ENCODE data around the gene TMEM89. TPM values are rescaled to one million over a fixed set of nuclear protein-coding genes. Genes with fewer than 3 reads are reported as not detected.

TMEM89 gene
- total RNA-seq, 1 experiment from 2014 or later, result 0.74 TPM

- Histone ChIP-seq H2AFZ (ENCODE audit: low read length) (no peak overlapping the region), H3K27ac (ENCODE audit: insufficient read length, low read depth, low read length) (no peak overlapping the region), H2BK120ac (ENCODE audit: low read depth, low read length, poor library complexity, severe bottlenecking) (no peak overlapping the region), H2BK5ac (ENCODE audit: insufficient read length, low read length) (no peak overlapping the region), H3K56ac (ENCODE audit: insufficient read length, low read depth, low read length) (no peak overlapping the region), H2BK20ac (ENCODE audit: low read depth, low read length, poor library complexity, severe bottlenecking) (no peak overlapping the region), H3K27me3 (ENCODE audit: insufficient read depth, low read length) (no peaks in the 10 kb centered on the region), H2BK12ac (ENCODE audit: insufficient read length, low read depth, low read length) (no peak overlapping the region), H3K9me3 (ENCODE audit: control insufficient read depth, low read depth, low read length) (no peaks in the 10 kb centered on the region), H4K20me1 (ENCODE audit: control insufficient read depth, insufficient read depth, insufficient read length) (peaks cover 2% of the 10 kb centered on the region), H3K4me2 (ENCODE audit: insufficient read depth, insufficient read length, low read length) (no peak overlapping the region), H3K23ac (ENCODE audit: insufficient read length, low read depth, low read length) (no peak overlapping the region), H3K4ac (ENCODE audit: low read depth, low read length) (no peak overlapping the region), H3T11ph (ENCODE audit: low read length) (no peak overlapping the region), H3K23me2 (ENCODE audit: insufficient read length, low read depth, low read length, poor library complexity, severe bottlenecking) (no peaks in the 10 kb centered on the region), H3K18ac (ENCODE audit: insufficient read length, low read depth, low read length) (no peak overlapping the region), H3K79me1 (ENCODE audit: insufficient read depth, low read depth, low read length, poor library complexity, severe bottlenecking) (no peaks in the 10 kb centered on the region), H2BK15ac (ENCODE audit: low read depth, low read length) (no peak overlapping the region), H4K91ac (ENCODE audit: insufficient read length, low read depth, low read length) (no peak overlapping the region), H3K9ac (ENCODE audit: extremely low read depth, insufficient read length, low read length) (no peak overlapping the region), H4K8ac (replicated peaks; ENCODE audit: insufficient read length, low read depth, low read length) (no peak overlapping the region), H3K4me1 (ENCODE audit: insufficient read depth, low read length) (no peaks in the 10 kb centered on the region), H4K5ac (ENCODE audit: insufficient read length, low read depth, low read length) (no peak overlapping the region), H3K14ac (ENCODE audit: insufficient read depth, low read length) (no peak overlapping the region), H3K79me2 (ENCODE audit: insufficient read depth, low read length) (no peaks in the 10 kb centered on the region), H2AK5ac (ENCODE audit: insufficient read length, low read length) (no peak overlapping the region)
- no peaks in the 10 kb centered on the region for H3K9me3 Mint-ChIP-seq
- TF ChIP-seq CTCF (conservative IDR thresholded peaks at IDR 0.05), result no peak
- no peaks in the 10 kb centered on the region for H3K4me1 Mint-ChIP-seq
- no CpG with 5 or more reads among the region's 9 CpGs for WGBS (ENCODE audit: extremely low coverage, insufficient read length, low lambda C conversion rate)
- no peaks in the 10 kb centered on the region for H3K27me3 Mint-ChIP-seq (ENCODE audit: low read depth)
- H3K4me3 Mint-ChIP-seq, result no peak overlapping the region
- no peak overlapping the region for H3K27ac Mint-ChIP-seq
- DNase-seq, result no peak
- H3K36me3 Mint-ChIP-seq (ENCODE audit: insufficient read depth in 1 of 3, low read depth in 3 of 3), result peaks cover 23 to 54% (median 54%) of the 10 kb centered on the region in 3 experiments
These were observed 26.1 kb upstream of the TMEM89 start for GRCh38 chr3:48647714-48648113.

All from H9 (cell line).